ENCODE data around the gene RUNX1. TPM values are rescaled to one million over a fixed set of nuclear protein-coding genes. Genes with fewer than 3 reads are reported as not detected.
A peak's percentile ranks its signal among the peaks of the same experiment; 100 is the strongest.

RUNX1 gene
- total RNA-seq, 4 donors from 2014 or later = 2.9 to 18.7 (median 7.7) TPM

DNA sequence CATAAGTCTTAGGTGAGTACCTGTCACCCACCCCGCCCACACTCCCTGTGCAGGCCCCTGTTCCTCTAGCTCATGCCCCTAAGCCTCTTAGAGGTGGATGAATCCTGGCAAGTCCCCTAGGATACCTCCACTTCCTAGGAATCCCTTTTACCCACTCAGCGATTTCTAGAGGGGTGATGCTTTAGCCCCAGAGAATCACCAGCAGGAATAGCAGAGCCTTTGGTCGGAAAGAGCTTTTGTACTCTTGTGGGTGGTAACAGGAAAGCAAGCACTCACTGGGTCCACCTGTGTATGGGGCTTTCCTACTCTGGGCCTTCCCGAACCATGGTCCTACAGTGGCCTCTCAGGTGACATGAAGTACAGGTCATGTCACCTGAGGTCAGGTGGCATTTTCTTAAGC lies 207.9 kb downstream of the RUNX1 start:
- H3K4me1 ChIP-seq = peaks cover 39 to 60% of the 10 kb centered on the region in 2 donors
- no peak for DNase-seq
- no peak overlapping the region for H3K27ac ChIP-seq
- H3K4me3 ChIP-seq (replicated peaks in 1 of 3) = no peak overlapping the region
- 100% methylated on average over 4 of the region's 4 CpGs for WGBS, 2 donors
- H3K9me3 ChIP-seq = no peaks in the 10 kb centered on the region
- intact Hi-C loops (cut with DNase I) = no loop called here
- TF ChIP-seq POLR2A (IDR thresholded peaks at IDR 0.05) = no peak
- TF ChIP-seq, protein P1, sequence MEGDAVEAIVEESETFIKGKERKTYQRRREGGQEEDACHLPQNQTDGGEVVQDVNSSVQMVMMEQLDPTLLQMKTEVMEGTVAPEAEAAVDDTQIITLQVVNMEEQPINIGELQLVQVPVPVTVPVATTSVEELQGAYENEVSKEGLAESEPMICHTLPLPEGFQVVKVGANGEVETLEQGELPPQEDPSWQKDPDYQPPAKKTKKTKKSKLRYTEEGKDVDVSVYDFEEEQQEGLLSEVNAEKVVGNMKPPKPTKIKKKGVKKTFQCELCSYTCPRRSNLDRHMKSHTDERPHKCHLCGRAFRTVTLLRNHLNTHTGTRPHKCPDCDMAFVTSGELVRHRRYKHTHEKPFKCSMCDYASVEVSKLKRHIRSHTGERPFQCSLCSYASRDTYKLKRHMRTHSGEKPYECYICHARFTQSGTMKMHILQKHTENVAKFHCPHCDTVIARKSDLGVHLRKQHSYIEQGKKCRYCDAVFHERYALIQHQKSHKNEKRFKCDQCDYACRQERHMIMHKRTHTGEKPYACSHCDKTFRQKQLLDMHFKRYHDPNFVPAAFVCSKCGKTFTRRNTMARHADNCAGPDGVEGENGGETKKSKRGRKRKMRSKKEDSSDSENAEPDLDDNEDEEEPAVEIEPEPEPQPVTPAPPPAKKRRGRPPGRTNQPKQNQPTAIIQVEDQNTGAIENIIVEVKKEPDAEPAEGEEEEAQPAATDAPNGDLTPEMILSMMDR (IDR thresholded peaks at IDR 0.05) = no peak
- no peaks in the 10 kb centered on the region for H3K27me3 ChIP-seq
- H3K36me3 ChIP-seq = no peaks in the 10 kb centered on the region

DNA sequence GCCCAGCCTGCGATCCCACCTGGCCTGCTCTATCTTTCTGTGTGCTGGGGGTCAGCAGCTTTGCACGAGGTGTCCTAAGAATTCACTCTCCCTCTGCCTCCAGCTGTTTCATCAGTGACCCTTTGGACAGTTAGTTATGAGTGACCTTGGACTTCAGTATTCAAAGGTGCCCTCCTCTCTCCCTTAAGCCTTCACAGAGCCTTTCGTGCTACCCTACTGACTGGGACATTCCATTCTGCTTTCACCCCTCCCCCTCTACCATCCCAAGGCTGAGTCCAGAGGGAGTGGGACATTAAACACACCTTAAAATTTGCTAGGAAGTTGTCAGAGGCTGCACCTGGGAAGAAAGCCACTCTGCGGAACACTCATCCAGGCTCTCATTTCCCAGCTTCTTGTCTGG lies 208.4 kb downstream of the RUNX1 start:
- intact Hi-C loops (cut with DNase I) = no loop called here
- no peak for DNase-seq
- Histone ChIP-seq H3K4me3 (replicated peaks in 1 of 3) (no peak overlapping the region), H3K4me1 (peaks cover 39 to 60% of the 10 kb centered on the region in 2 donors), H3K27me3 (no peaks in the 10 kb centered on the region), H3K9me3 (no peaks in the 10 kb centered on the region), H3K36me3 (no peaks in the 10 kb centered on the region), H3K27ac (no peak overlapping the region)
- WGBS, 2 donors = 95 to 100% methylated on average over 4 of the region's 4 CpGs
- TF ChIP-seq, protein P1 (IDR thresholded peaks at IDR 0.05) = no peak
- TF ChIP-seq POLR2A (IDR thresholded peaks at IDR 0.05) = no peak

DNA sequence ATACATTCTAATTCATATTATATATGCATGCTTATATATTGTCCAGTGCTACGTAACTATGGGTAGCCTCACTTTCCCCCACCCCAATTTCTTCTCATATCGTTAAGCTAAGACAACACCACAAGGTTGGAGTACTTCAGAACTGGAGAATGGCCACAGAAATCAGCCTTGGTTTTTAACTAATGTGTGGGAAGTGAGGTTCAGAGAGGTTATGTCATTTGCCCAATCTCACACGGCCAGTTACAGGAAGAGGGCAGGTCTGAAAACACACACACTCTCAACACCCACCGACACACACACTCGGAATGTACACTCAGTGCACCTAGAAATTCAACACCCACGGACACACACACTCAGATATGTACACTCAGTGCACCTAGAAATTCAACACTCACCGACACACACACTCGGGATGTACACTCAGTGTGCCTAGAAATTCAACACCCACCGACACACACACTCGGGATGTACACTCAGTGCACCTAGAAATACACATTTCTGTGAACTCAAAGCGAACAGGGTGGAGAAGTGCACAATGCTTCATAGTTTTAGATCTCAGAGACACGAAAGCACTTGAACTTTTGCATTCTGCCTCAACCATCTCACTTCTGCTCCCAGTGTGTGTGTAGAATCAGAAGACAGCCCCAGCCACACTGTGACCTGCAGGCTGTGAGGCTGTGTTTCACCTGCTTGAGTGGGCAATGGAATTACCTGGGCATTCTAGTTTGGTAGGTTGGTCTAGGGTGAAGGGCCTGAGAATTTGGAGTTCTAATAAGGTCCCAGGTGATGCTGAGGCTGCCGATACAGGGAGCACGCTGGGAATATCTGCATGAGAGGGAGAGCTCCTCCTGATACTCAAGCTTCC lies 209.9 kb downstream of the RUNX1 start:
- DNase-seq = peak; percentile 31 to 53
- intact Hi-C loops (cut with DNase I) = no loop called here
- H3K4me3 ChIP-seq (replicated peaks in 1 of 3) = no peak overlapping the region
- H3K27ac ChIP-seq = no peak overlapping the region
- H3K9me3 ChIP-seq = no peaks in the 10 kb centered on the region
- no peaks in the 10 kb centered on the region for H3K27me3 ChIP-seq
- no peaks in the 10 kb centered on the region for H3K36me3 ChIP-seq
- TF ChIP-seq, protein P1 (IDR thresholded peaks at IDR 0.05) = no peak
- TF ChIP-seq POLR2A (IDR thresholded peaks at IDR 0.05) = no peak
- WGBS, 2 donors = 81 to 85% methylated on average over 14 of the region's 14 CpGs
- peaks cover 38 to 58% of the 10 kb centered on the region in 2 donors for H3K4me1 ChIP-seq

DNA sequence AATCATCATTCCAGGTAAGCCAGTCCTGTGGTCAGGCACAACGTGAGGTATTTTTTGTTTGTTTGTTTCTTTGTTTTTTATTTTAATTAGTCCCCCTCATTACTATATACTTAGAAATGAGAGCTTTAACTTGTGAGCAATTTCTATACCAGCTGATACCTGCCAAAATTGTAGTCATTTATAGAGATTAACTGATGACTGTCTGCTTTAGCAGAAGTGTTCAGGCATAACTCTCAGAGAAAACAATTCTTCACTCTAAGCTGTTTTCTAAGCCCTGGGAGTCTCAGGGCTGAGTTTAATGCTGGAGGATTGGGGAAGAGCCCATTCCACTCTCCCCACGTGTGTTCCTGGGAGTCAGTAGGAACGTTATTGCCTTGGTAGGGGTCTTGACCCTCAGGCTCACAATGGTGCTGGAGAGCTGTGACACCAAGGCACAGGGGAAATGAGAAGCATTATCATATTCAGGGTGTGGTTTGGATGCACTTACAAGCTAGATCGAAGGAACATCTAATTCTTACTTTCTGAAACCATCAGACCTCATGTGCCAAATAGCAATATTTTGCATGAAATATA lies 212.1 kb downstream of the RUNX1 start:
- no peak overlapping the region for H3K4me3 ChIP-seq (replicated peaks in 1 of 3)

More for the DNA sequence above, 212.1 kb downstream of the RUNX1 start:
- Histone ChIP-seq H3K27ac (peak overlapping the region; percentile 79 to 90 (median 88)), H3K27me3 (no peaks in the 10 kb centered on the region), H3K36me3 (no peaks in the 10 kb centered on the region), H3K4me1 (peaks cover 29 to 55% of the 10 kb centered on the region in 2 donors), H3K9me3 (no peaks in the 10 kb centered on the region)
- TF ChIP-seq, protein P1 (IDR thresholded peaks at IDR 0.05) = no peak
- no peak for TF ChIP-seq POLR2A (IDR thresholded peaks at IDR 0.05)
- intact Hi-C loops (cut with DNase I) = no loop called here
- no peak for DNase-seq
- WGBS, 2 donors = 35 to 39% methylated on average over 4 of the region's 4 CpGs
